ENCODE data around the gene LHX1. TPM values are rescaled to one million over a fixed set of nuclear protein-coding genes. Genes with fewer than 3 reads are reported as not detected.

The LHX1 gene
- total RNA-seq, 1 experiment from 2014 or later: 2.2 TPM

GRCh38 chr17:36937959-36938565, 787 bp downstream of the LHX1 start:
- no peak for DNase-seq (ENCODE audit: low read depth)

- no peak for DNase-seq (ENCODE audit: low read depth)
Observed at GRCh38 chr17:36938566-36939051, 1.3 kb downstream of the LHX1 start.

GRCh38 chr17:36939052-36939801, 2.0 kb downstream of the LHX1 start:
- no peak for DNase-seq (ENCODE audit: low read depth)

GRCh38 chr17:36939802-36940312, 2.6 kb downstream of the LHX1 start:
- no peak for DNase-seq (ENCODE audit: low read depth)

- no peak for DNase-seq (ENCODE audit: low read depth)
Observed at GRCh38 chr17:36940313-36941264, 3.3 kb downstream of the LHX1 start.

GRCh38 chr17:36941265-36942010, 4.2 kb downstream of the LHX1 start:
- DNase-seq (ENCODE audit: low read depth): no peak

GRCh38 chr17:36942019-36942599, 4.8 kb downstream of the LHX1 start:
- no peak for DNase-seq (ENCODE audit: low read depth)

- DNase-seq (ENCODE audit: low read depth): no peak
Observed at GRCh38 chr17:36942631-36943125, 5.4 kb downstream of the LHX1 start.

GRCh38 chr17:36943250-36944191, 6.2 kb downstream of the LHX1 start:
- no peak for DNase-seq (ENCODE audit: low read depth)

- DNase-seq (ENCODE audit: low read depth): no peak
Observed at GRCh38 chr17:36944553-36944952, 7.3 kb downstream of the LHX1 start.

GRCh38 chr17:36945140-36945539, 7.9 kb downstream of the LHX1 start:
- DNase-seq (ENCODE audit: low read depth): no peak

- DNase-seq (ENCODE audit: low read depth): no peak
Observed at GRCh38 chr17:36945959-36946725, 8.9 kb downstream of the LHX1 start.

- no peak for DNase-seq (ENCODE audit: low read depth)
Observed at GRCh38 chr17:36946726-36947091, 9.4 kb downstream of the LHX1 start.

- peak; percentile 35 for DNase-seq (ENCODE audit: low read depth)
Observed at GRCh38 chr17:36947922-36948716, 10.8 kb downstream of the LHX1 start.

GRCh38 chr17:36948717-36949460, 11.6 kb downstream of the LHX1 start, which contains the start of gene AATF:
Gene AATF (plus strand): TSS chr17:36948954. CDS start chr17:36949126, 172 bp downstream.
- DNase-seq (ENCODE audit: low read depth): peak; percentile 96

- no peak for DNase-seq (ENCODE audit: low read depth)
Observed at GRCh38 chr17:36949461-36949927, 12.2 kb downstream of the LHX1 start.

- DNase-seq (ENCODE audit: low read depth): no peak
Observed at GRCh38 chr17:36950027-36950426, 12.8 kb downstream of the LHX1 start.

All from HT1080 (cell line).